AG09319 (cell line): ENCODE measurements around the gene YPEL3.
"Not testable (repeated sequence)": the region's sequence is repeated elsewhere in the genome, so short reads cannot be mapped to it uniquely, and the experiment has no call there.

Experiments used
- DNase-seq: peaks from one replicate; pipeline ENCODE4 v3.0.0-alpha.2; 2010; ENCODE audit warnings: low read depth; ENCODE audit errors: extremely low read depth
- CTCF ChIP-seq: IDR thresholded peaks from 2 replicates; pipeline ENCODE4 v1.5.1; 2011; ENCODE audit warnings: low read depth, mild to moderate bottlenecking, inconsistent platforms, low read length, moderate library complexity

Gene YPEL3

GRCh38 chr16:30116291-30117207, 20.5 kb upstream of the YPEL3 start:
- no peak for DNase-seq
- TF ChIP-seq CTCF = no peak

GRCh38 chr16:30115238-30115637, 19.2 kb upstream of the YPEL3 start:
- no peak for DNase-seq
- no peak for TF ChIP-seq CTCF

- DNase-seq = not testable (repeated sequence)
Observed at GRCh38 chr16:30114833-30115232, 18.8 kb upstream of the YPEL3 start.

- no peak for TF ChIP-seq CTCF
- DNase-seq = no peak
Observed at GRCh38 chr16:30114411-30114810, 18.4 kb upstream of the YPEL3 start.

- no peak for DNase-seq
- TF ChIP-seq CTCF = no peak
Observed at GRCh38 chr16:30113711-30114333, 17.8 kb upstream of the YPEL3 start.

GRCh38 chr16:30113031-30113710, 17.2 kb upstream of the YPEL3 start, which contains the start of gene GDPD3:
TSS of gene GDPD3 (minus strand) at chr16:30113537. CDS start at chr16:30113478, 59 bp downstream.
- no peak for TF ChIP-seq CTCF
- no peak for DNase-seq

- TF ChIP-seq CTCF = peak; percentile 61
- DNase-seq = no peak
Observed at GRCh38 chr16:30112197-30113030, 16.4 kb upstream of the YPEL3 start.
